IMR-90 (cell line): ENCODE data around the gene GHDC. TPM values are rescaled to one million over a fixed set of nuclear protein-coding genes. Genes with fewer than 3 reads are reported as not detected.

ENCODE experiments used
- ATAC-seq: fragments of 200-7000 bp; cut with Tn5 transposase; 2 replicates; pipeline ENCODE4 v1.9.1; 2020; ENCODE audit warnings: low read depth, mild to moderate bottlenecking, moderate library complexity
- BruUV-seq: library from RNA; stranded (reverse); fragments of 400-500 nt; replicated peaks from 2 replicates; lab custom pipeline; 2021; lab: Mats Ljungman, UMichigan
- CTCF ChIA-PET: fragments of 300-600 bp; formaldehyde crosslinking; extraction: SDS; loops from one replicate; lab custom pipeline; 2021; ENCODE audit warnings: antibody characterized with exemption; lab: Yijun Ruan, JAX
- POLR2A ChIA-PET: fragments of 300-600 bp; sonication (Branson Sonifier 250); formaldehyde crosslinking; loops from one replicate; lab custom pipeline; 2022; ENCODE audit warnings: antibody characterized with exemption; ENCODE audit not compliant: unreplicated experiment; lab: Charles Lee
- DNase-seq: peaks from one replicate; pipeline ENCODE4 v3.0.0; 2013
- H2AFZ ChIP-seq: replicated peaks from 2 replicates; pipeline ENCODE3; 2013; ENCODE audit warnings: low read length, mild to moderate bottlenecking; ENCODE audit not compliant: poor library complexity
- H2AK5ac ChIP-seq: 2 replicates; pipeline ENCODE4 v1.6.1; 2013; ENCODE audit warnings: low read depth, low read length, inconsistent platforms
- H2AK9ac ChIP-seq: replicated peaks from 2 replicates; pipeline ENCODE3; 2013; ENCODE audit warnings: mild to moderate bottlenecking, low read depth, low read length, moderate library complexity; ENCODE audit not compliant: poor library complexity
- H2BK120ac ChIP-seq: 2 replicates; pipeline ENCODE4 v1.6.1; 2013; ENCODE audit warnings: low read depth, low read length, inconsistent platforms
- H2BK15ac ChIP-seq: 3 replicates; pipeline ENCODE4 v1.6.1; 2013; ENCODE audit warnings: low read depth, low read length, inconsistent platforms
- H2BK20ac ChIP-seq: 2 replicates; pipeline ENCODE4 v1.6.1; 2013; ENCODE audit warnings: low read depth, mild to moderate bottlenecking, inconsistent platforms, low read length, moderate library complexity
- H2BK5ac ChIP-seq: 2 replicates; pipeline ENCODE4 v1.6.1; 2013; ENCODE audit warnings: mild to moderate bottlenecking, low read depth, low read length, inconsistent platforms; ENCODE audit not compliant: poor library complexity, severe bottlenecking
- H3K14ac ChIP-seq: replicated peaks from 2 replicates; pipeline ENCODE4 v1.6.1; 2013; ENCODE audit warnings: low read depth, low read length, inconsistent platforms
- H3K18ac ChIP-seq: 2 replicates; pipeline ENCODE4 v1.6.1; 2013; ENCODE audit warnings: low read depth, low read length, control low read depth
- H3K23ac ChIP-seq: 2 replicates; pipeline ENCODE4 v1.6.1; 2013; ENCODE audit warnings: low read depth, low read length, inconsistent platforms
- H3K27ac ChIP-seq: 2 replicates; pipeline ENCODE4 v1.5.1; 2013; ENCODE audit warnings: mild to moderate bottlenecking, control low read depth, low read length; ENCODE audit not compliant: insufficient read depth
- H3K27me3 ChIP-seq: 2 replicates; pipeline ENCODE4 v1.6.1; 2013; ENCODE audit warnings: low read length; ENCODE audit not compliant: control insufficient read depth, insufficient read depth
- H3K36me3 ChIP-seq: 2 replicates; pipeline ENCODE4 v1.6.1; 2013; ENCODE audit warnings: low read length, mixed read lengths; ENCODE audit not compliant: control insufficient read depth, insufficient read depth
- H3K4ac ChIP-seq: 2 replicates; pipeline ENCODE4 v1.6.1; 2013; ENCODE audit warnings: low read depth, low read length, inconsistent platforms
- H3K4me1 ChIP-seq: 2 replicates; pipeline ENCODE4 v1.6.1; 2013; ENCODE audit warnings: low read length, mixed read lengths; ENCODE audit not compliant: control insufficient read depth, insufficient read depth
- H3K4me2 ChIP-seq: 2 replicates; pipeline ENCODE4 v1.6.1; 2013; ENCODE audit warnings: low read depth, mild to moderate bottlenecking, control low read depth, low read length, moderate library complexity
- H3K4me3 ChIP-seq: 2 replicates; pipeline ENCODE4 v1.5.1; 2013; ENCODE audit warnings: low read depth, mild to moderate bottlenecking, control low read depth, low read length, moderate library complexity; ENCODE audit not compliant: insufficient read depth
- H3K56ac ChIP-seq: 2 replicates; pipeline ENCODE4 v1.6.1; 2013; ENCODE audit warnings: low read length, inconsistent platforms; ENCODE audit not compliant: insufficient read depth; ENCODE audit errors: extremely low read depth
- H3K79me1 ChIP-seq, 2 experiments: 2 replicates each; pipeline ENCODE4 v1.6.1; 2013; ENCODE audit warnings: low read length in 2 of 2, inconsistent platforms in 1 of 2, low read depth in 1 of 2
- H3K9ac ChIP-seq: 2 replicates; pipeline ENCODE4 v1.6.1; 2013; ENCODE audit warnings: low read depth, low read length, control low read depth
- H3K9me1 ChIP-seq: 2 replicates; pipeline ENCODE4 v1.6.1; 2013; ENCODE audit warnings: low read length, inconsistent platforms; ENCODE audit not compliant: insufficient read depth
- H3K9me3 ChIP-seq: 2 replicates; pipeline ENCODE4 v1.6.1; 2013; ENCODE audit warnings: low read length; ENCODE audit not compliant: control insufficient read depth, insufficient read depth
- H4K20me1 ChIP-seq: 2 replicates; pipeline ENCODE4 v1.6.1; 2013; ENCODE audit warnings: low read length, inconsistent platforms; ENCODE audit not compliant: insufficient read depth
- H4K5ac ChIP-seq: 2 replicates; pipeline ENCODE4 v1.6.1; 2013; ENCODE audit warnings: mild to moderate bottlenecking, low read depth, low read length, control low read depth
- H4K8ac ChIP-seq, 2 experiments: 2 replicates each; pipeline ENCODE4 v1.6.1; 2013; ENCODE audit warnings: low read depth in 2 of 2, low read length in 2 of 2, control low read depth in 1 of 2, inconsistent platforms in 1 of 2
- H4K91ac ChIP-seq: 2 replicates; pipeline ENCODE4 v1.6.1; 2013; ENCODE audit warnings: low read depth, low read length, inconsistent platforms; ENCODE audit not compliant: insufficient read depth
- BHLHE40 ChIP-seq: fragments of 150-350 bp; IDR thresholded peaks from 2 replicates; pipeline ENCODE4 v1.6.1; 2016; ENCODE audit warnings: mild to moderate bottlenecking, low read depth, low read length
- CHD1 ChIP-seq: IDR thresholded peaks from 2 replicates; pipeline ENCODE4 v1.6.1; 2012; ENCODE audit warnings: low read depth, low read length, improper control_type of control experiment
- FOS ChIP-seq: fragments of 150-350 bp; IDR thresholded peaks from 2 replicates; pipeline ENCODE4 v1.6.1; 2016; ENCODE audit warnings: low read depth, low read length
- MAFK ChIP-seq: IDR thresholded peaks from 2 replicates; pipeline ENCODE4 v1.6.1; 2012; ENCODE audit warnings: low read depth, low read length, improper control_type of control experiment
- MXI1 ChIP-seq: IDR thresholded peaks from 2 replicates; pipeline ENCODE4 v1.6.1; 2012; ENCODE audit warnings: low read depth, mild to moderate bottlenecking, low read length, moderate library complexity, borderline replicate concordance
- NFE2L2 ChIP-seq: fragments of 150-350 bp; IDR thresholded peaks from 2 replicates; pipeline ENCODE4 v1.6.1; 2016; ENCODE audit warnings: low read depth, mild to moderate bottlenecking, low read length
- POLR2A ChIP-seq: IDR thresholded peaks from 2 replicates; pipeline ENCODE4 v1.6.1; 2012; ENCODE audit warnings: mild to moderate bottlenecking, low read depth, low read length
- RAD21 ChIP-seq: IDR thresholded peaks from 2 replicates; pipeline ENCODE4 v1.6.1; 2012; ENCODE audit warnings: low read length, improper control_type of control experiment
- RCOR1 ChIP-seq: IDR thresholded peaks from 2 replicates; pipeline ENCODE4 v1.6.1; 2012; ENCODE audit warnings: mild to moderate bottlenecking, low read length, improper control_type of control experiment; ENCODE audit not compliant: insufficient replicate concordance
- RFX5 ChIP-seq: IDR thresholded peaks from 2 replicates; pipeline ENCODE4 v1.8.0; 2012; ENCODE audit warnings: low read depth, mild to moderate bottlenecking, low read length, moderate library complexity
- SMC3 ChIP-seq: fragments of 150-350 bp; IDR thresholded peaks from 2 replicates; pipeline ENCODE4 v1.6.1; 2016; ENCODE audit warnings: low read depth, mild to moderate bottlenecking, antibody characterized with exemption, low read length, moderate library complexity
- WGBS, 2 experiments: methylation state at CpG; one replicate each; pipeline versions ENCODE4 v1.1.5 to v1.1.7; 2013; ENCODE audit warnings: missing lambda C conversion rate in 2 of 2; ENCODE audit not compliant: insufficient read length in 1 of 2; ENCODE audit errors: extremely low coverage in 2 of 2; 5-methylcytosine and 5-hydroxymethylcytosine counted together
- dilution Hi-C: fragments of 300-500 bp; cut with HindIII; formaldehyde crosslinking; loops from one replicate; pipeline ENCODE4 v1.14.3; 2018; ENCODE audit warnings: low sequenced_read_pairs; ENCODE audit not compliant: unreplicated experiment
- in situ Hi-C: fragments of 300-500 bp; cut with MboI; formaldehyde crosslinking; loops from 3 replicates; pipeline ENCODE4 v1.14.3; 2019; ENCODE audit warnings: low sequenced_read_pairs, inconsistent platforms, mixed read lengths
- intact Hi-C: fragments of 100-400 bp; cut with micrococcal nuclease; formaldehyde crosslinking; loops from 2 replicates; pipeline ENCODE4 v1.10.0; 2022
- polyA plus RNA-seq, 3 experiments: library from polyadenylated mRNA; depleted of rRNA; stranded (reverse); fragments of >200 nt; gene quantifications; 2 replicates each; pipeline ENCODE4 v1.2.3, GENCODE V29; 2012; ENCODE audit warnings: low replicate concordance in 1 of 3
- total RNA-seq: library from RNA; depleted of rRNA; stranded (reverse); fragments of >200 nt; gene quantifications from 2 replicates; pipeline ENCODE4 v1.2.3, GENCODE V29; 2012
- TF ChIP-seq, protein P1 (sequence below): fragments of 150-350 bp; IDR thresholded peaks from 2 replicates; pipeline ENCODE4 v1.6.1; 2016; ENCODE audit warnings: low read depth, mild to moderate bottlenecking, low read length, moderate library complexity, borderline replicate concordance
- TF ChIP-seq, protein P2 (sequence below): conservative IDR thresholded peaks from 2 replicates; pipeline ENCODE4 v1.5.1; 2012; ENCODE audit warnings: mild to moderate bottlenecking, low read depth, low read length, improper control_type of control experiment

GHDC gene
- total and polyA plus RNA-seq, 2 of the 4 experiments (the other 2 are of a cell fraction) = 5.2 to 8.1 TPM

DNA sequence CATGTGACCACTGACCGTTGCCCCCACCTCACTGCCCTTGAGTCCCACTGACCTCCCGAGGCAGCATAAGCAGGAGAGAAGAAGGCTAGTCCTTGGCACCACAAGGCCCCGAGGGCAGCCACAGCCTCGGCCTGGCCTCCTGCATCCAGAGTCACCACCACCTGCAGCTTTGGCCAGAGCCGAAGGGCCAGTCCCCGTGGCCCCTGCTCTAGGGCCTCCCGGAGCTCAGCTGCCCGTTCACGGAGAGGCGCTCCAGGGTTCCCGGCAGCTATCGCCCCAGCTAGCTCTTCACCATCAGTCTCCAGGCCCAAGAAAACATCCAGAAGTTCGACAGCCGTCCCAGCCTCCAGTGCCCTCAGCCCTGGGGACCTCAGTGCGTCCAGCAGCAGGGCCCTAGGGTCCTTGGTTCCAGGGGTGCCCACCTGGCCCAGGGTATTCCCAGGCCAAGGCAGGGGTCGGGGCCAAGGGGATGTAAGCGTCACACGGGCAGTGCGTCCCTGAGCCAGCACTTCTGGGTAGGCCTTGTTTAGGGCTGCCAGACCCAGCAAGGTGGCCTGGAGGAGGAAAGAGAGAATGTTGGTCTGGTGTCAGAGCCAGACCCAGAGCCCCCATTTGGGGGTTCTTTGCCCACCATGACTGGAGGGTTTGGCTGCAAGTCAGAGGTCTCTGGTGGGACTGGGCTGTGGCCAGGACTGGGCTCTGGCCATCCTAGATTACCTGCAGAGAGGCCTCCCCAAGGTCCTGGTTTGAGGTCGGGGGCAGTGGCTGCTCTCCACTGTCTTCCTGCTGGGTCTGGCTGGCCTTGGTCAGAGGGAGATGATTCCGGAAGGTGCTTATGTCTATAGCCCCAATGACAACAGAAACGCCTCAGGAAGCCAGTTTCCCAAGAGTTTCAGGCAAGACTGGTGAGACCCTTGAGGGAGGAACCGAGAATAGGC, 1.8 kb downstream of the GHDC start (continued):
- no peak for TF ChIP-seq RAD21
- no peak for TF ChIP-seq BHLHE40
- no peak for TF ChIP-seq MAFK
- no peak for TF ChIP-seq FOS
- TF ChIP-seq POLR2A = no peak
- TF ChIP-seq CHD1 = no peak
- no peak for TF ChIP-seq SMC3

DNA sequence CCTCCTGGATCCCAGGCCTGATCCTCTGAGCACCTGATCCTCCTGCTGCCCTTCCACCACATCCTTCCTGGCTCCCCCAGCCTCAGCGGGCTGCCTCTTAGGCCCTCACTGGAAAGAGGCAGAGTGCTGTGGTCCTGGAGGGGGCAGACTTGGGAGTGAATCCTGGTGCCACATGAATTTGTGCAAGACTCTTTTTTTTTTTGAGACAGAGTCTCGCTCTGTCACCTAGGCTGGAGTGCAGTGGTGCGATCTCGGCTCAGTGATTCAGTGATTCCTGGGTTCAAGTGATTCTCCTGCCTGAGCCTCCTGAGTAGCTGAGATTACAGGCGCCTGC, 3.1 kb downstream of the GHDC start:
- Histone ChIP-seq H3K9me1 (peaks cover 10% of the 10 kb centered on the region; the same call in 1 of the 2 replicates), H3K27ac (no peak overlapping the region), H3K18ac (no peak overlapping the region), H3K14ac (no peak overlapping the region), H2AFZ (no peak overlapping the region), H2AK5ac (no peak overlapping the region), H3K4me3 (no peak overlapping the region), H4K8ac (no peak overlapping the region), H4K5ac (no peak overlapping the region), H4K20me1 (no peaks in the 10 kb centered on the region), H2BK5ac (no peak overlapping the region), H2BK20ac (no peak overlapping the region), H3K79me1 (peaks cover 0 to 8% of the 10 kb centered on the region in 2 experiments; a peak in 1 of 4 replicates), H3K4ac (no peak overlapping the region), H3K27me3 (no peaks in the 10 kb centered on the region), H3K56ac (no peak overlapping the region), H4K91ac (no peak overlapping the region), H3K23ac (no peak overlapping the region), H2AK9ac (no peak overlapping the region), H3K4me1 (no peaks in the 10 kb centered on the region), H3K4me2 (no peak overlapping the region), H2BK15ac (no peak overlapping the region), H3K9me3 (no peaks in the 10 kb centered on the region), H3K9ac (no peak overlapping the region), H3K36me3 (no peaks in the 10 kb centered on the region), H2BK120ac (no peak overlapping the region)
- ChIA-PET POLR2A (interaction anchor here (0.6 kb wide), 1 partner anchor 127 kb away, joined by 3 read pairs; no protein-coding TSS in a partner anchor), CTCF (no interaction called here)
- dilution Hi-C loops = no loop called here
- TF ChIP-seq CHD1 = no peak
- TF ChIP-seq, protein P1, sequence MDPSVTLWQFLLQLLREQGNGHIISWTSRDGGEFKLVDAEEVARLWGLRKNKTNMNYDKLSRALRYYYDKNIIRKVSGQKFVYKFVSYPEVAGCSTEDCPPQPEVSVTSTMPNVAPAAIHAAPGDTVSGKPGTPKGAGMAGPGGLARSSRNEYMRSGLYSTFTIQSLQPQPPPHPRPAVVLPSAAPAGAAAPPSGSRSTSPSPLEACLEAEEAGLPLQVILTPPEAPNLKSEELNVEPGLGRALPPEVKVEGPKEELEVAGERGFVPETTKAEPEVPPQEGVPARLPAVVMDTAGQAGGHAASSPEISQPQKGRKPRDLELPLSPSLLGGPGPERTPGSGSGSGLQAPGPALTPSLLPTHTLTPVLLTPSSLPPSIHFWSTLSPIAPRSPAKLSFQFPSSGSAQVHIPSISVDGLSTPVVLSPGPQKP = no peak
- TF ChIP-seq POLR2A = no peak
- TF ChIP-seq, protein P2, sequence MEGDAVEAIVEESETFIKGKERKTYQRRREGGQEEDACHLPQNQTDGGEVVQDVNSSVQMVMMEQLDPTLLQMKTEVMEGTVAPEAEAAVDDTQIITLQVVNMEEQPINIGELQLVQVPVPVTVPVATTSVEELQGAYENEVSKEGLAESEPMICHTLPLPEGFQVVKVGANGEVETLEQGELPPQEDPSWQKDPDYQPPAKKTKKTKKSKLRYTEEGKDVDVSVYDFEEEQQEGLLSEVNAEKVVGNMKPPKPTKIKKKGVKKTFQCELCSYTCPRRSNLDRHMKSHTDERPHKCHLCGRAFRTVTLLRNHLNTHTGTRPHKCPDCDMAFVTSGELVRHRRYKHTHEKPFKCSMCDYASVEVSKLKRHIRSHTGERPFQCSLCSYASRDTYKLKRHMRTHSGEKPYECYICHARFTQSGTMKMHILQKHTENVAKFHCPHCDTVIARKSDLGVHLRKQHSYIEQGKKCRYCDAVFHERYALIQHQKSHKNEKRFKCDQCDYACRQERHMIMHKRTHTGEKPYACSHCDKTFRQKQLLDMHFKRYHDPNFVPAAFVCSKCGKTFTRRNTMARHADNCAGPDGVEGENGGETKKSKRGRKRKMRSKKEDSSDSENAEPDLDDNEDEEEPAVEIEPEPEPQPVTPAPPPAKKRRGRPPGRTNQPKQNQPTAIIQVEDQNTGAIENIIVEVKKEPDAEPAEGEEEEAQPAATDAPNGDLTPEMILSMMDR = no peak
- no peak for TF ChIP-seq MAFK
- TF ChIP-seq MXI1 = no peak
- TF ChIP-seq RCOR1 = no peak
- TF ChIP-seq RAD21 = no peak
- no peak for TF ChIP-seq RFX5
- no peak for TF ChIP-seq NFE2L2
- no peak for TF ChIP-seq FOS
- no peak for TF ChIP-seq BHLHE40
- ATAC-seq = no peak
- intact Hi-C loops = no loop called here
- in situ Hi-C loops = no loop called here
- no CpG with 5 or more reads among the region's 5 CpGs for WGBS, 2 experiments
- no TSS peak for BruUV-seq
- DNase-seq = no peak
